HG03175 (cell line): ENCODE data around the gene PCDHGB1.
"Not testable (repeated sequence)": the region's sequence is repeated elsewhere in the genome, so short reads cannot be mapped to it uniquely, and the experiment has no call there.

Source experiments
- ATAC-seq: cut with Tn5 transposase; IDR thresholded peaks from one replicate; pipeline ENCODE4 v1.9.1; 2021; ENCODE audit warnings: mild to moderate bottlenecking, moderate library complexity; ENCODE audit not compliant: unreplicated experiment

Gene PCDHGB1

GRCh38 chr5:141349917-141350619 lies at the start of gene PCDHGB1:
Gene PCDHGB1, plus strand, starts transcription at chr5:141350099. Its CDS starts 162 bp downstream, at chr5:141350261.
- ATAC-seq: peak; percentile 79

GRCh38 chr5:141303756-141304155 lies 46.1 kb upstream of the PCDHGB1 start, which contains the start of gene SLC25A2:
Gene SLC25A2, minus strand, starts transcription at chr5:141304049. Its CDS starts 184 bp downstream, at chr5:141303865.
- ATAC-seq: no peak

- ATAC-seq: no peak
Measured at GRCh38 chr5:141306630-141307029, 43.3 kb upstream of the PCDHGB1 start.

GRCh38 chr5:141313711-141314110 lies 36.2 kb upstream of the PCDHGB1 start:
- ATAC-seq: no peak

- not testable (repeated sequence) for ATAC-seq
Measured at GRCh38 chr5:141316963-141317362, 32.9 kb upstream of the PCDHGB1 start.

GRCh38 chr5:141319202-141319601 lies 30.7 kb upstream of the PCDHGB1 start:
- ATAC-seq: no peak

- no peak for ATAC-seq
Measured at GRCh38 chr5:141319699-141320098, 30.2 kb upstream of the PCDHGB1 start.

DNA sequence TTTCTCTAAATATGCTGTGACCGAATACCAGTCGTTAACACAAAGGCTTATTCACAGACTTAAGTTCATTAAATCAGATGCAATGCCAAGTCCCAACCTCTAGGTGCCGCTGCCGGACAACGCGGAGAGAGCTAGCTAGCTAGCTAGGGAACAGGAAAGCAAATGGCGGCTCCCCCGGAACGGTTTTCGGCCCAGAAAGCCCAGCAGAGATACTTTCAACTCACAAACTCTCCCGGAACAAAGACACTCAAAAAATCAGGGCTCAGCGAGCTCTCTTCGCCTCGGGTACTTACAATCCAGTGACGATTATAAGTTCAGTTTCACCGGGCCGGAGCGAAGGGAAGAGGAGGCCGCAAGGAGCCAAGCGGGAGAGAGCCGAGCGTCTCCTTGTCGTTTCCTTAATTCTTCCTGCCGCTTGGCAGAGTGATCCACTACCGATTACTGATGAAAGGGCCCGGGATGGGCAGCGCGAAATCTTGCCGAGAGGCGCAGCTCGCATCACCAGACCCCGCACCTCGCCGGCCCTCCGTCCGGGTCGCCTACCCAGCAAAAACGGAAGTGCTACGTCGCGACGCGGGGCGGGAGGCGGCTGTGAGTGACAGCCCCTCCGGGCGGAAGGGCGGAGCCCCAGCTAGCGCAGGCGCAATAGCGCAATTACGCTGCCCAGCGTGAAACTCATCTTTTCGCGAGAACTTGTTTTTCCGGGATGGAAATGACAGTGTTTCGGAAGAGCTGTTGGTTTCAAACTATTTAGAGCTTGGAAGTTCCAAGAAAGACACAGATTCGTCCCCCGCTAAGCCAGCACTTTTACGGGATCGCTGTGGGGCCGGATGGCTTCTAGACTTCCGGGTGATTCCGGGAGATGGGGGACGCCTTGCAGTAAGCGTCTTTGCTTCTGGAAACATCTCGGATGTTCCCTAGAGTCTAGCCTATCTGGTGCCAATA lies 29.4 kb upstream of the PCDHGB1 start, which contains the start of gene TAF7:
Gene TAF7, minus strand, starts transcription at position 560 of the 945 bp plus-strand sequence. CDS start 740 bp downstream, outside the sequence.
- ATAC-seq: peak; percentile 93

- ATAC-seq: no peak
Measured at GRCh38 chr5:141322261-141322660, 27.6 kb upstream of the PCDHGB1 start.

DNA sequence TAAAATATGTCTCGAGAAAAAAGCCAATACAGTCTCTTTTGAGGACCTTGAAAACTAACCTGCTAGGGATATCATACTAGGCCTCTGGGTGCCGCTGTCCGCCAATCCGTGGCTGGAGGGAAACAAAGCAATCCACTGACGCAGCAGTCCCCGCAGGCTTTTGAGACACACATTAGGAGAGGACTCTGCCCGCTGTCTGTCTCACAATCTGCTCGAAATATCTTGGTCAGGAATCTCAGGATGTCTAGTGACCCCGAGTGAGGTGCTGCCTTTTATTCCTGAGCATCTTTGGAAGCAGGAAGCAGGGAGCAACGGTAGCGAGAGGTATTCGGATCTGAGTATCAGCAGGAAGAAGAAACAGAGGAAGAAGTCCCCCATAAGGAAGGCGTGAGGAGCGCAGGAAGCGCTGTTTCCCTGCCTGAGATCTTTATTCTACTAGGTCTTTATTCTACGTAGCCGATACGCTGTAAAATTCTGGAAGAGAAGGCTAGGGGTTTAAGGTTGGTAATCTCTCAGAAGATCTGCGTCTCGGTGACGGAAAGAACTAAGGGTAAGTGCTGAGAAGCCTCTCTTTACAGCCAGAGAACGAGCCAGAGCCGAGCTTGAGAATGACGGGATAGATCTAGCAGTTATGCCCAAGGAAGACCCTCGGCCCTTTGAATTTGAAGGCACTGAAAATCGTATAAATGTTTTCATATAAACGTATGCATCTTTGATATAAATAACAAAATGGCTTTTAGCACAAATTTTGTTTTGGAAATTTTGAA lies 23.6 kb upstream of the PCDHGB1 start:
- ATAC-seq: peak; percentile 80

DNA sequence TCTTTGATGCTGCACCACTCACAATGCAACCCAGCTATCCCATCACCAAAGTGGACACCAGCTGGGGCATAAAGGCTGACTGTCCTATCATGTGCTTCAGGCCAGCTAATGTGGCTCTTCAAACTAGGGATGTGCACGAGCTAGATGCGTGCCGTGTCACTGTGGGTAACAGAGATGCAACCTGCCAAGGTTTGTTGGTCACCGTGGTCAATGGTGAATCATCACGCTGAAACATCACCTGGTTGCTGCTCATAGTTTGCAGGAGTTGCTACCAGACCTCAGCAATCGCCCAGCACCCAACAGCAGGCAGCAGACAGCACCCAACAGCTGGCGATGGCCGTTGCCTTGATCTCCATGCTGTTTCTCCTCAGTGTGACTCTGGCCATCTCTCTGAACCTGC lies 21.7 kb upstream of the PCDHGB1 start:
- no peak for ATAC-seq

DNA sequence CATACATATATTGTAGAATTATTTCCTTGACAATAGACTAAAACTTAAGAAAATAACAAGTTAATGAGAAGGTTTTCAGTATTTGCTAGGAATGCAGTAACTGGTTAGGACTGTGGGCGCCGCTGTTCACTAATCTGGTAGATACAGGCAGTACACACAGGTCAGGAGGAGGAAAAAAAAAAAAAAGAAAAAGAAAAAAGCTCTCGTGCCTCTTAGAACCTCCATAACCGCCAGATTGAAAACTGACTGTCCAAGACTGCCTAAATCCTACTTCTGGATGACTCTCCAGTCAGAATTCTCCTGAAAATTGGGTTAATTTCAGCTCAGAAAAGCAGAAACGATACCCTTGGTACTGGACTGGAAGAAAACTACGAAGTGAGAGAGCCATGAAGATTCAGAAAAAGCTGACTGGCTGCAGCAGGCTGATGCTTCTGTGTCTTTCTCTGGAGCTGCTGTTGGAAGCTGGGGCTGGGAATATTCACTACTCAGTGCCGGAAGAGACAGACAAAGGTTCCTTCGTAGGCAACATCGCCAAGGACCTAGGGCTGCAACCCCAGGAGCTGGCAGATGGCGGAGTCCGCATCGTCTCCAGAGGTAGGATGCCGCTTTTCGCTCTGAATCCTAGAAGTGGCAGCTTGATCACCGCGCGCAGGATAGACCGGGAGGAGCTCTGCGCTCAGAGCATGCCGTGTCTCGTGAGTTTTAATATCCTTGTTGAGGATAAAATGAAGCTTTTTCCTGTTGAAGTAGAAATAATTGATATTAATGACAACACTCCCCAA lies 19.4 kb upstream of the PCDHGB1 start, which contains the start of gene PCDHGA1:
Gene PCDHGA1, plus strand, starts transcription at position 216 of the 782 bp plus-strand sequence.
- ATAC-seq: no peak

- ATAC-seq: not testable (repeated sequence)
Measured at GRCh38 chr5:141332571-141332970, 17.3 kb upstream of the PCDHGB1 start.

DNA sequence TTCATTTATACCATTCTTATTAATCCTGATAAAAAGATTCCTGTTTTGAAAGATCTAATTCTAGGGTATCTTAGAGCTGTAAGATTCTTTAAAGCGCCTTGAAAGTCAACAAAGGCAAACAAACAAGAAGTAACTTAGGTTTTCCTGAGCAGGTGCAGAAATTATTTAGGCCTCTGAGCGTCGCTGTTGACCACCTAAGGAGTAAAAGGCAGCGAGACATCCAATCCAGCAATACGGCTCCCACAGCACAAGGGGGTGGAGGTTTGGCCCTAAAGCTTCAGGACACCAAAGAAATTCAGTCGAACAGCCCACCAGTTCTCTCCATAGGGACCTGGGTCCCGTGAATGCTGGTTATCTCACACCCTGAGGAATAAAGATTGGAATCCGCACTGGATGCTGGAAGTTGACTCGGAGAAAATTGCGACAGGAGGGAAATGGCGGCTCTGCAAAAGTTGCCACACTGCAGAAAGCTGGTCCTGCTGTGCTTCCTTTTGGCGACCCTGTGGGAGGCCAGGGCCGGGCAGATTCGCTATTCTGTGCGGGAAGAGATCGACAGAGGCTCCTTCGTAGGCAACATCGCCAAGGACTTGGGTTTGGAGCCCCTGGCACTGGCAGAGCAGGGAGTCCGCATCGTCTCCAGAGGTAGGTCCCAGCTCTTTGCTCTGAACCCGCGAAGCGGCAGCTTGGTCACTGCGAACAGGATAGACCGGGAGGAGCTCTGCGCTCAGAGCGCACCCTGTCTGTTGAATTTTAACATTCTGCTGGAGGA lies 11.2 kb upstream of the PCDHGB1 start, which contains the start of gene PCDHGA2:
Gene PCDHGA2, plus strand, starts transcription at position 223 of the 769 bp plus-strand sequence.
- no peak for ATAC-seq

GRCh38 chr5:141340781-141341354 lies 9.0 kb upstream of the PCDHGB1 start:
- ATAC-seq: not testable (repeated sequence)

DNA sequence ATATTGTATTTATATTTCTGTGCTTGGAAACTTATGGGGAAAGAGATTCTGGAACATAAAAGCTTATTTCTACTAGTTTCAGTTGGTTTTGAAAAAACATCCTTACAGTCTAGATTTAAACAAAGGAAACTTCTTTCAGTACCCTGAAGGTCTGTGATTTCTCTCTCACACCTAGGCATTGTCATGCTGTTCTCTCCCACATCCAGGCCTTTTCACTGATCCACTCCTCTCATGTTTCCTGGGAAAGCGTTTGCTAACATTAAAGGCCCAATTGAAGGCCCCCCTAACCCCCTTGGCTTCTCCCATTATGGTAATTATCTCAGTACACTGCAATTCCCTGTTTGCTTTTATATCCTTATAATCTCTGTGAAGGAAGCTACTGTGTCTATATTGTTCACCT lies 7.1 kb upstream of the PCDHGB1 start:
- no peak for ATAC-seq

DNA sequence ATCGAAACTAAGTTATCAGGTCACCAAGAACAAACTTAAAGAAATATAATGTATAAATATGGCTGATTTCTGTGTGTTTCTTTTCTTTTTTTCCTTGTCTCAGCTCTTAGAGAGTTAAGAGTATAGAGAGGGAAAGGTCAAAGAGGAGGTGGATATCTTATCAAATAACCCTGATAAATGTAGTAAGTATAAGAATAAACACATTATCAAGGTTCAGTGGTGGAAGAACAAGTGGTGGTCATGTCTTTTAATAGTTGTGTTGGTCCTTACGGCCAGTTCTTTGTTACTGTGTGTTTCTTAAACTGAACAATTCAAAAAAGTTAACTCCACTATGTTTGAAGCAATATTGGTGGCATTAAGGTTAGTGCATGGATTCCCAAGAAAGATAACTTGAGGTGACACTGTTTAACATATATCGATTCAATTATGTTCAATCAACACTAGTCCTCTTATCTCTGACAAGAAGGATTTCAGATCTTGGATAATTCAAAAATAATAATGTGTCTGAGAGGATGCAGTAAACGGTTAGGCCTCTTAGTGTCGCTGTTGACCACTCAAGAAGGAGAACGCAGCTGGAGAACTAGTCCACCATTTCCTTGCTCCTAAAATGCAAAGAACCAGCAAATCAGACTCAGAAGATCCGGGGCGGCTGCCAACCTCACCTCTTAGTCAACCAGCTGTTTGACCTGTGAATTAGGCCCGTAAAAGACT lies 6.5 kb upstream of the PCDHGB1 start, which contains the start of gene PCDHGA3:
Gene PCDHGA3, plus strand, starts transcription at position 588 of the 711 bp plus-strand sequence. CDS start 205 bp downstream, outside the sequence.
- ATAC-seq: no peak

- no peak for ATAC-seq
Measured at GRCh38 chr5:141343953-141344463, 5.9 kb upstream of the PCDHGB1 start.
